SK-N-SH (cell line): Measurements from ENCODE around the gene CTCFL.

Source experiments
- CTCF ChIP-seq: fragments of 200-600 bp; sonication (generic); IDR thresholded peaks from 2 replicates; pipeline ENCODE4 v1.6.1; 2017; ENCODE audit warnings: antibody characterized with exemption, mild to moderate bottlenecking, moderate library complexity
- JUND ChIP-seq: IDR thresholded peaks from 2 replicates; pipeline ENCODE4 v1.4.0; 2012

- TF ChIP-seq JUND: no peak
- no peak for TF ChIP-seq CTCF
These were observed 74.5 kb downstream of the CTCFL start for GRCh38 chr20:57450419-57450818.
